HL-60/S4 treated with retinoic acid at 250 ng/mL for 4 days and 3 days (cell line): Measurements from ENCODE around the gene MARCHF7.

ENCODE experiments used
- in situ Hi-C: fragments of 300-500 bp; cut with MboI; formaldehyde crosslinking; loops from 2 replicates; pipeline ENCODE4 v1.7.0; 2022; ENCODE audit warnings: low sequenced_read_pairs

MARCHF7 gene

GRCh38 chr2:159760326-159760725, 48.0 kb downstream of the MARCHF7 start:
- in situ Hi-C loops, result no loop called here

GRCh38 chr2:159762075-159762474, 49.8 kb downstream of the MARCHF7 start:
- in situ Hi-C loops, result no loop called here
